HepG2 (cell line): ENCODE results near the gene ANO2. TPM values are rescaled to one million over a fixed set of nuclear protein-coding genes. Genes with fewer than 3 reads are reported as not detected.

Experiments
- CTCF ChIP-seq: sonication (generic); formaldehyde crosslinking; IDR thresholded peaks from 2 replicates; pipeline ENCODE4 v1.5.0; 2020; ENCODE audit warnings: mild to moderate bottlenecking, missing genetic modification reagents, moderate library complexity
- GRHL1 ChIP-seq: sonication (generic); formaldehyde crosslinking; conservative IDR thresholded peaks from 2 replicates; pipeline ENCODE4 v1.8.0; 2022; ENCODE audit warnings: missing genetic modification reagents
- MNT ChIP-seq: fragments of 450-650 bp; IDR thresholded peaks from 2 replicates; pipeline ENCODE4 v1.6.1; 2016
- STAG1 ChIP-seq: sonication (generic); formaldehyde crosslinking; IDR thresholded peaks from 2 replicates; pipeline ENCODE4 v1.4.0; 2020; ENCODE audit warnings: missing genetic modification reagents
- ZNF142 ChIP-seq: sonication (generic); formaldehyde crosslinking; IDR thresholded peaks from 2 replicates; pipeline ENCODE4 v1.4.0; 2020; ENCODE audit warnings: missing genetic modification reagents
- ZNF777 ChIP-seq: sonication (generic); formaldehyde crosslinking; IDR thresholded peaks from 2 replicates; pipeline ENCODE4 v1.4.0; 2020; ENCODE audit warnings: missing genetic modification reagents
- ZNF780A ChIP-seq: sonication (generic); formaldehyde crosslinking; IDR thresholded peaks from 2 replicates; pipeline ENCODE4 v1.8.0; 2022; ENCODE audit warnings: mild to moderate bottlenecking, missing genetic modification reagents, moderate library complexity
- polyA plus RNA-seq, 8 experiments: library from polyadenylated mRNA; depleted of rRNA in 3 of 8; stranded (reverse) in 7 of 8; unstranded in 1 of 8; fragments of >200 nt; fragmentation: Illumina TruSeq in 4 of 8; extraction: Trizol in 4 of 8; gene quantifications; 2 replicates each; pipeline versions ENCODE4 v1.2.1 to v1.2.3, GENCODE V29; 2011 to 2016; ENCODE audit warnings: low read depth in 4 of 8, missing spikeins in 1 of 8, mixed read lengths in 1 of 8; ENCODE audit not compliant: insufficient read depth in 1 of 8
- total RNA-seq, 5 experiments: library from RNA; depleted of rRNA; stranded (reverse); fragments of >200 nt; fragmentation: Illumina TruSeq; extraction: Trizol; gene quantifications; 2 replicates each; pipeline ENCODE4 v1.2.3, GENCODE V29; 2016; ENCODE audit warnings: low read depth in 1 of 5

The ANO2 gene
- total and polyA plus RNA-seq, 2 of the 13 experiments (the other 11 are each of a cell fraction or from before 2014, with no cell fraction given): 0.18 TPM; not detected in 1

- peak; percentile 45 for TF ChIP-seq STAG1
- peak; percentile 60 for TF ChIP-seq CTCF (CRISPR knock-in tag)
- no peak for TF ChIP-seq MNT
- TF ChIP-seq ZNF780A (CRISPR knock-in tag): no peak
- TF ChIP-seq ZNF142 (CRISPR knock-in tag): no peak
- no peak for TF ChIP-seq GRHL1 (CRISPR knock-in tag)
- no peak for TF ChIP-seq ZNF777 (CRISPR knock-in tag)
Measured at GRCh38 chr12:5648692-5649359, 296.2 kb downstream of the ANO2 start (continued).
